Daoy (cell line): Measurements from ENCODE around the gene PLCB4. TPM values are rescaled to one million over a fixed set of nuclear protein-coding genes. Genes with fewer than 3 reads are reported as not detected.
A peak's percentile ranks its signal among the peaks of the same experiment; 100 is the strongest.

Experiments used
- DNase-seq: peaks from one replicate; pipeline ENCODE4 v3.0.0-alpha.2; 2015; ENCODE audit warnings: low read depth
- total RNA-seq: library from RNA; depleted of rRNA; stranded (reverse); fragments of >200 nt; shearing (Covaris generic); gene quantifications from 2 replicates; pipeline ENCODE4 v1.2.3, GENCODE V29; 2014

The PLCB4 gene
- total RNA-seq, 1 experiment from 2014 or later: 3.7 TPM

DNA sequence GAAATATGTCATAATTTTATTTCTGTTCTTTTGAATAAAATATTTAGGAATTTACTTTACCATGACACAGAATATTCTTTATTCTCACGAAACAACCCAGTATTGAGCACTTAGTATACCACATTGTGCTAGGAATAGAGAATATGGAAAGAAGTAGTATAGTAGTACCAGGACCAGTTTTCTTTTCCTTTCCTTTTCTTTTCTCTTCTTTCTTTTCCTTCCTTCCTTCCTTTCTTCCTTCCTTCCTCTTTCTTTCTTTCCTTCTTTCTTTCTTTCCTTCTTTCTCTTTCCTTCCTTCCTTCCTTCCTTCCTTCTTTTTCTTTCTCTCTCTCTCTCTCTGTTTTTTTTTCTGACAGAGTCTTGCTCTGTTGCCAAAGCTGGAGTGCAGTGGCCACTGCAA lies 7.5 kb upstream of the PLCB4 start:
- no peak for DNase-seq

DNA sequence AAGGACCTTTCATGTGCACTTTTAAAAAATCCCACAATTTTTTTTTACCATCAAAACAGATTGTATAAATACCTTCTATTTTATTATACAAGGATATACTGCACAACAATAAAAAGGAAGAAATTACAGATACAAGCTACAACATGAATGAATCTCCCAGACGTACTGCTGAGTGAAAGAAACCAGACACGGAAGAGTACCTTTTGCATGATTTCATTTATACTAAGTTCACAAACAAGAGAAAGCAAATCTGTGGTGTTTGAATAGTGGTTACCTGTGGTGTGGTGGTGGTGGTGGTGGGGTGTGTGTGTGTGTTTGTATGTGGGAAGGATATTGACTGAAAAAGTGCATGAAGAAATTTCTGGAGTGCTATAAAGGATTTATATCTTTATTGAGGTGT lies 6.8 kb upstream of the PLCB4 start:
- no peak for DNase-seq

DNA sequence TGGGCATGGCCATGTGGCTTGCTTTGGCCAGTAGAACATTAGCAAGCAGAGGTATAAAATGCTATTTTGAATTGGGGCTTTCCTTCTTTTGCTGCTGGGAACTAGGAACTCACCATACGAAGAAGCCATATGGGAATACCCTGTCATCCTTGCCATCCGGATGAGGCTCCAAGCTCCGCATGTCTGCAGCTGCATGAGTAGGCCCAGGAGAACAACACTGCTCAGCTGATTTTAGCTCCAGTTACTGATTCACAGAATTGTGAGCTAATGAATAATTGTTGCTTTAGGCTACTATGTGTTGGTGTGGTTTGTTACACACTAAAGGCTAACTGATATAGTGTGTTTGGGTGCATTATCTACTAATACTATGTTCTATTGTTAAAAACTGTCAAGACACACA lies 2.7 kb upstream of the PLCB4 start:
- DNase-seq: no peak

DNA sequence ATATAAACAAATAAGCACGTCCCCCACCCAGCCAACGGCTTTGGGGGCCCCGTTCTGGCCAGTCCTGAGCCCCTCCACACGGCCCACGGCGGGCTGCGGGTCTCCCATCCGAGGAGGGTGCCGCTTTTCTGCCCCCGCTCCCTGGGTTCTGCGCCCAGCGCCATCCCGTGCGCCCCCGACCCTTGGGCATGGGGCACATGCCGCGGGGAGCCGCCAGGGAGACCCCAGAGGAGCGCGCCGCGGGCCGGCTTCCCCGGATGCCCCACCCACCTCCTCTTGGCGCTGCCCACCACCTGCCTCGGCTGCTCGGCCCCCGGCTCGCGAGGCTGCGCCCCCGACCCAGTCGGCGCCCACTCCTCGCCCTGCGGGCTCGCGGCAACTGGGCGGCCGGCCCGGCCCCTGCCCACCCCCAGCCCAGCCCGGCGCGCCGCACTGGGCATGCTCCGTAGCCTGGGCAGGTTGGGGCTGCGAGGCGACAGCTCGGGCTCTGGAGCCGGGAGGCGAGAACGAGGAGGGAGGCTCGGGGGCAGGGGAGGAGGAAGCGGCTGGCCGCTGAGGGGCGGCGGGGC lies 570 bp upstream of the PLCB4 start:
- DNase-seq: peak; percentile 70

DNA sequence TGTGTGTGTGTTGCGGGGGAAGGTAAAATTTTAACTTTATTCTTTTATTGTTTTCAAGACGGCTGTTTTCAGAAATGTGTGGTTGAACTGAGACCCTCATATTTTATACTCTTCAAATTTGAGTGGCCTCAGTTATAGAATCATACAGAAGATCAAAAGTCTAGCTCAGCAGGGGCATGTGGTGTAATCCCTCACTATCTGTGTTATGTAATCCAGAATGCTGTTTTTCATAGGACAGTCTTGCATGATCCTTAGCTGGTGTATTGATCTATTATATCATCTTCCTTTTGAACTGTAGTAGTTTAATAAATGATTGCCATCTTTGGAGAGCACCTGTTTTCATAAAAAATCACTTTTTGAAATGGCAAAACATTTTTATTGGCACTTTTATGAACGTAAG lies 1.4 kb downstream of the PLCB4 start:
- DNase-seq: no peak

DNA sequence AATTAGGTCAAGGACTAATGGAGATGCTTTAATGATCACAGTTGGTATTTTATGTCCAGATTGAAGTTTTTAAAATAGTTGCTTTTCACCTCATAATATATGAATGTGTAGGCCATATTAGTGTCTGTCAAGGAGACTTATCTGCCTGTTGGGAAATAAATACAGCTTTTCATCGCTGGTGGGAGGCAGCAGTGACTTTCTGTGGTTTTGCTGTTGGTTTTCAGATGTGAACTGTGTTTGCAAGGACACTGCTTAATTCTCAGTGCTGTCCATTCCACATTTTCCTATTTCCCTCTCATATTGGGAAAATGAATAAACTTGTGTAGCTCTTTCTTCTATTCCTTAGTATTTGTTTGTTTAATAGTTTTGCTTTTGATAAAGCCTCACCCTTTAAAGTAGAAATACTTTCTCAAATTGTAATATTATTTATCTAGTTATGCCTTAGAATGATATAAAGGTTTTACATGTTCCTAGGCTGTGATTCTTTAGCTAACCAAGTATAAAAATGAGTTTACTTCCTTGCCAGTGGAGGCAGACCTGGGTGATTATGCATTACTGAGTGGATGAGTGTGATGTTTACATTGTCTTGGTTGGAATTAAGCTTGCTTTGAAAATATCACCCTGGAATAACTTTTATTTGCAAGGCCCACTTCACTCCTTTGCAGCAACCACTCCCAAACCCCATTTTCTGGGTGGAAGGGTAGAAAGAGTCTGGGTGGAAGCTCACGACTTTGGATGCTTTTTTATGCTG lies 3.3 kb downstream of the PLCB4 start:
- peak; percentile 19 for DNase-seq

DNA sequence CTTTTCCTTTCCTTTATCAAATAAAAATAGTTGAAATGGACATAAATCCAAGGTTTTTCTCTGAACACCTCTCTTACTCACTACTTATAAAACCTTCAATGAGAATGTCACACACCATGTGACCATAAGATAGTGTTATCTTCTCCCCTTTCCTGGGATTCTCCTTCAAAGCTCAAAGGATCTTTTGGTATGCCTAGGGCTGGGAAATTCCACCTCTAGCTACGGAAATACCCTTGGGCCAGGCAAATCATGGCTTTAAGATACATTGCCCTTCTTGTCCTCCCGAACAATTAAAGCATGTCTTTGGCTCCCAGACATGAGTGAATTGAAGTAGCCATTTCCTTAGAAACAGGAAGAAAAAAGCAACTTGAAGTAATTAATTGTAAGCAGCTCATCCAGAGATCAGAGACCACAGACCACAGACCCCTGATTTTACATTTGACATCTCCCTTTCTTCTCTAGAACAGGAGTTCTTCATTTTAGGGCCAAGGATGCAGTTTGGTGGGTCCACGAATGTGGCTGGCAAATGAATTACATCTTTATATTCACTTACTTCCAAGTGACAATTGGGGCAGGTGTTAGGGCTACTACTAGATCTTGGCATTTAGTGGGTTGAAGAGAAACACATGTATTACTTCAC lies 4.1 kb downstream of the PLCB4 start:
- peak; percentile 27 for DNase-seq

DNA sequence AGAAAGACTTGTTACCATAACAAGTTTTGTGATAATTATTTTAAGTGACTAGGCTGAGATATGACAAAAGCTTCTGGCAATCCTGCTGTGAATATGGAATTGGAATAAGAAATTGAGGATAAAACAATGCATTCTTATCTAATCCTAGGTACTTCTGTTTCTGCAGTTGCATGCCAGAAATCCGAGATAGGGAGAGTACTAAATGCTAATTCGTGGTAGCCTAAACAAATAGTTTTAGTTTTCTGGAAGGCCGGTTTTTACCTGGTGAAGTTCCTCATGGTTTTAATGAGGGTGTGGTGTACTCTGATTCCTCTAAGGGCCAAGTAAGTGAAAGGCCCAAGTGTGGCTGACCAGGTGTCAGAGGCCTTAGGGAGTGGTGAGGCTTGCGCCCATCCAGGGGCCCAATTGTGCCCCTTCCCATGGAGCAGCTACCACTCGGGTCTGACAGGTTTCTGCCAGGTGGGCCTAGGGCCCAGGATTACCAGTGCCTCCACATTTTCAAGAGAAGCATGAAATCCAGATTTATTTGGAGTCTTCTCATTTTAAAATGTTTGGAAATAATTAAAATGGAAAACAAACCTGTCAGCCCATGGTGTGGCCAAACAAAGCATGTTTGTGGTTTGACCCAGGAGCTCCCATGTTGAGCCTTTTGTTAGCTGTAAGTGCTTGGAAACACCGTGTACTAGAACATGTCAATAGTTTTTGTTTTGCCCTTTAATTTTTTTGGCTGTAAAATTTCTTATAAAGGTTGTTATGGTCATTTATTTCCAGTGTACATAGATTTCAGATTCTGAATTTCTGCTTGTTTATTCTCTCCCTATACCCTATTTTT lies 6.6 kb downstream of the PLCB4 start:
- DNase-seq: no peak

DNA sequence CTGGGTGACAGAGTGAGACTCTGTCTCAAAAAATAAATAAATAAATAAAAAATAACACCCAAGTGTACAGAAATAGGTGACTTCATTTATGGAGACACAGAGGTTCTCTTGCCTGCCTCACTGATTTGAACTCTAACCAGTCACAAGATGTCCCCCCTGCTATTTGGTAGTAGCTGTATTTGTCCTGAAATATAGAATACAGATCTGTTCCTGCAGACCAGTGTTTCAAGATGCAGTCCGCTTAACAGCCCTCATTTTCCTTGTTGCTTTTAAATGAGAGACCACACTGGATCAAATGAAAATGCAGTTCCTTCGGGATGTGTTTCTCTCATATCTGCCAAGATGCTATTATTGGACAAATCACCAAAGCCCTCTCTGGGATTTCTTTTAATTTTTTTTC lies 7.6 kb downstream of the PLCB4 start:
- no peak for DNase-seq

DNA sequence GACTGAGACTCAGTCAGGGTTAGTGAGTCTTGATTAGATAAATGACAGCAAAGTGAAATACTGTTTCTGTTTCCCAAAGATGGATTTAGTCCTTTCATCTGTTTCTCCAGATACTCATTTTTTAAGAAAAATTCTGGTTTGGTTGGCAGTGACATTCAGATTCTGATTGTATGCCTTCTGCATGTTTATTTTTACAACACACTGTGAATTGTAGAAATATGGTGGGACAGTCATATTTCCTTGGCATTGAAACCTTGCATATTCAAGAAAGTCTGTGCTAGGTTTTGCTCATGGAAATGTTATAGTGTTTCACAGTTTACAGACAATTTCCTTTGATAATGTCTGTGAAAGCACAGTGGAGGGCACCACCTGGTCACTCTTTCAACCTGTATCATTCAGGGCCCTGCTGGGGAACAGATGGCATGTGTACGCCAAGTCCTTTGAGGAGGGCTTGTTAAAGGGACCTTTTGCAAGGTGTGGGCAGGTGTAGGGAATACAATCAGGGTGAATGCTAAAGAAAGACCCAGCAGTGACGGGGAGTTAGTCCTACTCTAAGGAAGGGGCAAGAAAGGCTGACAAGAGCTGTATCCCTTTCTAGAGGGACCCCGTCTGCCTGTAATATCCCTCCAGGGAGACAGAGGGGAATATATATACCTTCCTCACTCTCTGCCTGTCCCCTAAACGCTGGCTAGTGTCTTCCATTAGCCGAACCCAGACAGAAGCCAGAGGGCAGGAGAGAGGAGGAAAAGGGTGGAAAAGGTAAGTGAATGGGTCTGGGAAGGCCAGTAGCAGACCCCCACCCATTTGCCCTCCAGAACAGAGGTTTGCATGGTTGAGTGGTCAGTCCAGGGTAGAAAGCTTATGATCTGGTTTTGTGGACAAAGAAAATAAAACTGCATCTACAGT lies 10.2 kb downstream of the PLCB4 start:
- DNase-seq: no peak

DNA sequence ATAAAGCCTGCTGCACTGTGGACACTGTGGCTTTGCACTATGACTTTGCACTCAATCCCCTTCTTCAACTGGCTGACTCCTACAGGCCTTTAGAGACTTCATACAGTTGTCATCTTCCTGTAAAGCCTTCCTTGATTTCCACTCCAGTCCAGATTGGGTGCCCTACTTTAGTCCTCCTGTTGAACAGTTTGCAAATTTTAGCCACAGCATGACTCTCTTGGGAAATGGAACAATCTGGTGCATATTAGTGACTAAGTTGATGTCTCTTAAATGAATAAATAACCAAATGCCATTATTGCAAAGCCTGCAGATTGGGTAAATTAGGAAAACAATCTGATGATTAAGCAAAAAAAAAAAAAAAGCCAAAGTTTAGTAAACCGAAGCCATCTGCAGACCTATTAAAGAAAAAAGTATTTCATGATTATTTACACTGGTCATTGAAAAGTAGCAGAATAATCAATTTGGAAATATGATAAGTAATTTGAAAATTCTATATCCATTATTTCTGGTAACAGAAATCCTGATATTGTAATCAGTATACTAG lies 12.6 kb downstream of the PLCB4 start:
- no peak for DNase-seq

DNA sequence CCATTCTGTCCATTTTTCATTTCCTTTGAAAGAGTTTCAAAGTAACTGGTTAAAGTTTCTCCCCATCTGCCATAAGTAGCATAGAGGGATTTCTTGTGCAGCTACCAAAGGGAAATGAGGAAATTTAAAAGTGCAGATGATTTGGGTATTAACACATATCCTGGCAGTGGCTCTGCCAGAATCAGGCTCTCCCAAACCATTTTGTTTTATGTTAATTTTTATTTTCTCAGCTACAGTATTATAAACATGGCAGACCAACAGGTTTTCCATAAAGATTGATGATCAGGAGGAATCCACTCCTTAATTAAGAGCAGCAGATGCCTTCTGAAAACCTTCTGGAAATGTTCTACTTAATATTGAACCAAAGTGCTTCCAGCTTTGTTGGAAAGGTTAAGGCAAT lies 13.9 kb downstream of the PLCB4 start:
- no peak for DNase-seq

DNA sequence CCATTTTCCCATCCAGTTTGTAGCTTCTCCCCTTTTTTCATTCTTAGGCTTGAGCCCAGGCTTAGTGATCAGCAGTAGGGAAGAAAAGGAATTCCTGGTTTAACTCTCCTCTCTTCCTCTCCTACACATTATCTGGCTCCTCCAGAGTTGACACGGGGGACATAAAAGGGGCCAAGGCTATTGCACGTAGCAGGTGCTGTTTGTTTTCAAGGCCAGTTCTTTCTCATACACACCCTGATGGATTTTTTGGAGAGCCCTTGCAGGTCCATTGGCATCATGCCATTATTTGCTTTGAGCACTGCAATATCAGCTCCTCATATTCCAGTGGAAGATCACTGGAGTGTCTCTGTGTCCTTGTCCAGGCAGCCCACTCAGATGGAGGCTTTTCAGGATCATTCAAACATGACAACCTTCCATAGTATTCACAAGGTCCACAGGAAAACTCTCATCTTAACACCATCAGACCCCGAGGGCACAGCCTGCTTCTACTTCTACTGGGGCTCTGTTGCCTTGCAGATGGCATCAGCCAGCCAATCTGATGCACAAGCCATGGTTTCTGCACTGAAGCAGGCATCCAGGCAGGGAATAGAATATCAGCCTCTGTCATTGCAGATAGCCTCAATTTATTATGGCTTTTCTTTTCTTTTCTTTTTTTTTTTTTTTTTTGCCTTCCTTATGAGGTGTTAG lies 18.8 kb downstream of the PLCB4 start:
- no peak for DNase-seq

DNA sequence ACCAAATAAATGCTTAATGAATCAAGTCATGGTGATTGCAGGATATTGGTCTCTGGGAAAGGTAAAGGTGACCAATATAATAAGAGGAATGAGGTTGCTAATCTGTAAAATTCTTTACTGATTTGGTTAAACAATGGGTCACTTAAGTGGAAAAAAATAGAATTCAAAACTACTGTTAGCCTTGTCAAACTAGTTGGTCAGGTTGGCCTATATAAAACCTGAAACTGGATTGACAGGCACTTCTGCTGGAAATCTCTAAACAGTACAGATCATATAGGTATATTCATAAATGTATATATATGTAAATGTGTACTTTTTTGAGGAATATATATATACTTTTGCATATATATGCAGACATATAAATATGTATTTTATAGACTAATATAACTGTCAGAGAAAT lies 19.7 kb downstream of the PLCB4 start:
- no peak for DNase-seq

DNA sequence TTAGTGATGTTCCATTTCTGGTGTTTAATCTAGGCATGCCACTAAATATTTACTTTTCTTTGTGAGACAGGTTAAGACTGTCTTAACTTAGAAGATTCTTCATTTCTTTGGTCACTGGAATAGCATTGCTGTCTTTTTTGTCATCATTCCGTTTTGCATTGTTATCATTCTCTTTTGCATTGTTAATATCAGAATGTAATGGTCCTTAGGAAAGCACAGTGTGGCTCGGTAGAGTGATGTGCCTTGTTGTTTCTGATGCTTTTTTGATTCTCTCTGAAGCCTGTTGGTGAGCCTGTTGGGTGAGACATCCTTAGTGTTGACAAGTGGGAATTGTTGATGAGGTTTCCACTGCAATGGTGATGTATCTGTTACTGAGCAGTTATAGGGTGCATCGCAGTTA lies 23.2 kb downstream of the PLCB4 start:
- no peak for DNase-seq

DNA sequence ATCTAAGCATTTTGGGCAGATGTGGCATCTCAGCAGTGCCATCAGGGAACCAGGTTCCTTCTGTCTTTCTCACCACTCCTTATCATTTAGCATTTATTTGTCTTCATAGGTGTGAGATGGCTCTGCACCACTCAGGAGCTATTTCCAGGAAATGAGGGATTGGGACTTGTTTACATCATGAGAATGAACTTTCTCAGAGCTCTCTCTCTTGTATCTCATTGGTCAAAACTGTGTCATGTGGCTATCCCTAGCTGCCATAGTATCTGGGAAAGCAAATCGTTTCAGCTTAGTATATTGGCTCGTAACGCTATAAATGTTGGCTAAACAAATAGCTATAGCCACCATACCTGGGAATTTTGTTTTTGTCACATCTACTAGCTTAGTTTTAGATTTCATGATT lies 23.8 kb downstream of the PLCB4 start:
- no peak for DNase-seq

DNA sequence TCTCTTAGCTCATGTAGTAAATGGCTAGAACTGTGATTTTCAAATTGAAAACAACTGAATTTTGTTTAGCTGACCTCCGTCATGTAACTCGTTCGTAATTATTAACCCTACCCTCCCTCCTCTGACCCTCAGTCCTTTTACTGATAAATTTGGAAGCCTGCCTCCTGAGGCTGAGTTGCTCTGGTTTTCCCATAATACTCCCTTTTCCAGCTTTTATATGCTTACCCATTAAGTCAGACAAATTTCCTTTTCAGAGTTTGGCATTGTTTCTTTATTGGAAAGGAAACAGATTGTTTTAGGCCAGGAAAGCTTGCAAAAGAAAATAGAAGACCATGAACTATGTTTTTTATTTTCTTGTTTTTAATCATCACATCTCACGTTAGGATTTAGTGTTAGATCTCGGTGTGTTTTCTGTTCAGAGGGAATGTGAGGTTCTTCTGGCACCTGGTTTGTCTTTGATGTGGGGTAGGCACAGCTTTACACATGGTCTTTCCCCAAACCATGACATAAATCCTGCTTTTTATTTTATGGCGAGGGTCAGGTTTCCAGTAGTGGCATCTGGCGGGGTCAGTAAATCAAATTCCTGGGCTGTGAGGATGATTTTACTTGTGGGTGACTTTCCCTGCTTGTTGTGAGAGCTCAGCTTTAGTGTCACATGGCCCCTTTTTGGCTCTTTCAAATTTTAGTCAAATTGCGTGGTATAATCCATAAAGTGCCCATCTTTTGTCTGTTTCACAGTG lies 24.5 kb downstream of the PLCB4 start:
- DNase-seq: no peak

DNA sequence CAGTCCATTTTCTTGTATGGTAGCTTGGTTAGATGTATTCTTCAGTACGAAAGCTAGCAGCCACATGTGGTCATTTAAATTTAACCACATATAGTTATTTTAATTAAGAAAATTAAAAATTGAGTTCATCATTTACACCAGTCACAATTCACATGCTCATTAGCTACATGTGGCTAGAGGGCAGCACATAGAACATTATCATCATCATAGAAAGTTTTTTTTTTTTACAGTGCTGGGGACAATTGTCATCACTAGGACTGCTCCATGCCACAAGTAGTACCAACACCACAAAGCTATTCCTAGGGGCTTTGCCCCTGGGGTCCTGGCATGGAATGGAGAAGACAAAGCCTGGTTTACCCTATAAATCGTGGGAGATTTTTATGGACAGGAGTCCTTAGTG lies 30.5 kb downstream of the PLCB4 start:
- DNase-seq: no peak

DNA sequence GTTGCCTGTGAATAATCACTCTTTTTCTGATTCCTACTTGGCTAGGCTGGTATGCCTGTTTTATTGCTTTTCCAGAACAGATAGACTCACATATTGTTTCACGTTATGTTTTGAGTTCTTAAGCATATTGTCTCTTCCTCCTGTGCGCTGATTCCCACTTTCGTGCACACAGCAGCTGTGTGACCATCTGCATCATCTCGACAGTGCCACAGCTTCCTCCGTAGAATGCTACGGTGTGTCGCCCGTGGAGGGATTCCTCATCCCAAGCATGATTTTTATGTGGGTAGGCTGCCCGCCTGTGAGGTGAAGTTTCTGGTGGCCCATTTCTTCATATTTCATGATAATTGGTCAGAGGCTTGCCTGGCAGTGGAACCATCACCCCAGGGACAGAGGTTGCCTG lies 31.8 kb downstream of the PLCB4 start:
- no peak for DNase-seq

DNA sequence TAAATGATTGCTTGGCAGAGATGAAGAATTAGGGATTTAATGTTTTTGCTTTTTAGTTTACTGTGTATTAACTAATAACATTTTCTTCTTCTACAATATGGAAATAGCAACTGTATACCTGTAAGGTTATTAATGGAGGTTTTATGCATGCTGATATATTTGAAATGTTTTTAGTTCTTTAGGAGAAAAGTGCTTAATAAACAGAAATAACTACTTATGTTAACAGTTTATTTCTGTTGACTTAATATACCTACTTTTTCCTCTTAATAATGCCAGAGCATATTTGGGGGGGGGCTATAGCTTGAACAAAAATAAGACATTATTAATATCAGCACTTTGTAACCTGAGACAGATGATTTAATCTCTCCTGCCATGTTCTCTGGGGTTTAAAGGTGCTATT lies 33.6 kb downstream of the PLCB4 start:
- no peak for DNase-seq
